Endothelial cell (in vitro differentiated cells): ENCODE results near the gene C14orf132. TPM values are rescaled to one million over a fixed set of nuclear protein-coding genes. Genes with fewer than 3 reads are reported as not detected.

Experiments
- DNase-seq: peaks from one replicate; pipeline ENCODE4 v3.0.0; 2021; ENCODE audit warnings: low spot score
- H3K27ac Mint-ChIP-seq: one replicate; pipeline ENCODE4 v1.8.0; 2021; ENCODE audit warnings: mixed read lengths, inconsistent platforms; ENCODE audit not compliant: unreplicated experiment
- H3K27me3 Mint-ChIP-seq: one replicate; pipeline ENCODE4 v1.8.0; 2021; ENCODE audit warnings: mild to moderate bottlenecking, moderate library complexity, mixed read lengths, inconsistent platforms; ENCODE audit not compliant: unreplicated experiment
- H3K36me3 Mint-ChIP-seq: one replicate; pipeline ENCODE4 v1.8.0; 2021; ENCODE audit warnings: mild to moderate bottlenecking, low read depth, mixed read lengths, inconsistent platforms; ENCODE audit not compliant: unreplicated experiment
- H3K4me1 Mint-ChIP-seq: one replicate; pipeline ENCODE4 v1.8.0; 2021; ENCODE audit warnings: mild to moderate bottlenecking, mixed read lengths, inconsistent platforms; ENCODE audit not compliant: unreplicated experiment
- H3K4me3 Mint-ChIP-seq: one replicate; pipeline ENCODE4 v1.8.0; 2021; ENCODE audit warnings: mild to moderate bottlenecking, mixed read lengths, inconsistent platforms; ENCODE audit not compliant: unreplicated experiment
- H3K9me3 Mint-ChIP-seq: one replicate; pipeline ENCODE4 v1.8.0; 2021; ENCODE audit warnings: mixed read lengths, inconsistent platforms; ENCODE audit not compliant: unreplicated experiment
- total RNA-seq: library from RNA; stranded (reverse); fragmentation: NEBNext Ultra II Directional; extraction: Animal tissue kit (Norgen Biotek cat#: 25700); gene quantifications from one replicate; pipeline ENCODE4 v1.2.1, GENCODE V29; 2021; ENCODE audit not compliant: unreplicated experiment
- TF ChIP-seq, protein P1 (sequence below): fragments of 200-600 bp; sonication (generic); IDR thresholded peaks from one replicate; pipeline ENCODE4 v1.5.0; 2021; ENCODE audit warnings: antibody characterized with exemption; ENCODE audit not compliant: unreplicated experiment

C14orf132 gene
- total RNA-seq, 1 donor from 2014 or later = 4.4 TPM

GRCh38 chr14:96081767-96082400 lies 42.7 kb downstream of the C14orf132 start:
- no peaks in the 10 kb centered on the region for H3K36me3 Mint-ChIP-seq
- no peak for DNase-seq
- TF ChIP-seq, protein P1, sequence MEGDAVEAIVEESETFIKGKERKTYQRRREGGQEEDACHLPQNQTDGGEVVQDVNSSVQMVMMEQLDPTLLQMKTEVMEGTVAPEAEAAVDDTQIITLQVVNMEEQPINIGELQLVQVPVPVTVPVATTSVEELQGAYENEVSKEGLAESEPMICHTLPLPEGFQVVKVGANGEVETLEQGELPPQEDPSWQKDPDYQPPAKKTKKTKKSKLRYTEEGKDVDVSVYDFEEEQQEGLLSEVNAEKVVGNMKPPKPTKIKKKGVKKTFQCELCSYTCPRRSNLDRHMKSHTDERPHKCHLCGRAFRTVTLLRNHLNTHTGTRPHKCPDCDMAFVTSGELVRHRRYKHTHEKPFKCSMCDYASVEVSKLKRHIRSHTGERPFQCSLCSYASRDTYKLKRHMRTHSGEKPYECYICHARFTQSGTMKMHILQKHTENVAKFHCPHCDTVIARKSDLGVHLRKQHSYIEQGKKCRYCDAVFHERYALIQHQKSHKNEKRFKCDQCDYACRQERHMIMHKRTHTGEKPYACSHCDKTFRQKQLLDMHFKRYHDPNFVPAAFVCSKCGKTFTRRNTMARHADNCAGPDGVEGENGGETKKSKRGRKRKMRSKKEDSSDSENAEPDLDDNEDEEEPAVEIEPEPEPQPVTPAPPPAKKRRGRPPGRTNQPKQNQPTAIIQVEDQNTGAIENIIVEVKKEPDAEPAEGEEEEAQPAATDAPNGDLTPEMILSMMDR = no peak
- no peak overlapping the region for H3K27ac Mint-ChIP-seq
- no peaks in the 10 kb centered on the region for H3K9me3 Mint-ChIP-seq
- no peaks in the 10 kb centered on the region for H3K4me1 Mint-ChIP-seq
- peaks cover 1% of the 10 kb centered on the region for H3K27me3 Mint-ChIP-seq
- H3K4me3 Mint-ChIP-seq = no peak overlapping the region

- peaks cover 1% of the 10 kb centered on the region for H3K27me3 Mint-ChIP-seq
- H3K27ac Mint-ChIP-seq = no peak overlapping the region
- no peaks in the 10 kb centered on the region for H3K36me3 Mint-ChIP-seq
- DNase-seq = no peak
- H3K9me3 Mint-ChIP-seq = no peaks in the 10 kb centered on the region
- H3K4me3 Mint-ChIP-seq = no peak overlapping the region
- no peaks in the 10 kb centered on the region for H3K4me1 Mint-ChIP-seq
- TF ChIP-seq, protein P1 = no peak
Measured at GRCh38 chr14:96082420-96083300, 43.5 kb downstream of the C14orf132 start.

- no peak overlapping the region for H3K27ac Mint-ChIP-seq
- peaks cover 1% of the 10 kb centered on the region for H3K27me3 Mint-ChIP-seq
- H3K36me3 Mint-ChIP-seq = no peaks in the 10 kb centered on the region
- H3K4me3 Mint-ChIP-seq = no peak overlapping the region
- H3K9me3 Mint-ChIP-seq = no peaks in the 10 kb centered on the region
- DNase-seq = no peak
- H3K4me1 Mint-ChIP-seq = no peaks in the 10 kb centered on the region
- TF ChIP-seq, protein P1 = no peak
Measured at GRCh38 chr14:96083667-96084320, 44.6 kb downstream of the C14orf132 start.

DNA sequence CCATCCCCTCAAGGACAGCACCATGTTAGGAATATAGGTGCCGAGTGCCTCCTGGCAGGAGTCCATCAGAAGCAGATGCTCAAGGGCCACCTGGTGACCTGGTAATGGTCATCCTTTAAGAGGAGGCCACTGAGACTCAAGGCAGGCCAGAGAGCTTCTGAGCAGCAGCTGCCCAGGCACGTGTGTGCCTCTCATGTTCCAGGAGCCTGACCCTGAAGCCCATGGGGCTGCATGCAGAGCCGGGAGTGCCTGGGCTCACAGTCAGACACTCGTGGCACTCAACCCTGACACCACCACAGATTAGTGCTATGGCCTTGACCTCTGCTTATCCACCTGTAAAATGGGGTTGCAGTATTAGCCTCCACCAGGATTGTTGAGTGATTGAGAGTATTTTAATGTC lies 45.6 kb downstream of the C14orf132 start:
- Mint-ChIP-seq H3K9me3 (no peaks in the 10 kb centered on the region), H3K27me3 (peaks cover 1% of the 10 kb centered on the region), H3K27ac (no peak overlapping the region), H3K4me1 (no peaks in the 10 kb centered on the region), H3K4me3 (no peak overlapping the region), H3K36me3 (no peaks in the 10 kb centered on the region)
- no peak for DNase-seq
- TF ChIP-seq, protein P1 = no peak
